B cell (primary cell): Measurements from ENCODE around the gene B3GALT6. TPM values are rescaled to one million over a fixed set of nuclear protein-coding genes. Genes with fewer than 3 reads are reported as not detected.

Source experiments
- ATAC-seq: fragments of 200-7000 bp; cut with Tn5 transposase; one replicate; pipeline ENCODE4 v1.10.0; 2021; ENCODE audit warnings: low read depth, mild to moderate bottlenecking, moderate number of reproducible peaks, moderate library complexity
- CTCF ChIA-PET: fragments of 350-600 bp; sonication (Branson Sonifier 250); formaldehyde crosslinking; loops from one replicate; lab custom pipeline; 2021; ENCODE audit warnings: antibody characterized with exemption, inconsistent platforms; lab: Charles Lee
- POLR2A ChIA-PET: fragments of 350-600 bp; sonication (Branson Sonifier 250); formaldehyde crosslinking; loops from one replicate; lab custom pipeline; 2021; ENCODE audit warnings: antibody characterized with exemption; lab: Charles Lee
- DNase-seq: peaks from one replicate; pipeline ENCODE4 v3.0.0; 2013
- H2AFZ ChIP-seq: 2 replicates; pipeline ENCODE4 v1.6.1; 2012; ENCODE audit warnings: mild to moderate bottlenecking, low read depth, low read length; ENCODE audit not compliant: insufficient read depth, poor library complexity, severe bottlenecking
- H3K27ac ChIP-seq, 2 donors: 1 replicate in 1 of 2; 2 replicates in 1 of 2; pipeline ENCODE4 v1.5.1; 2012 to 2013; ENCODE audit warnings: low read length in 2 of 2, mild to moderate bottlenecking in 2 of 2, moderate library complexity in 1 of 2
- H3K27me3 ChIP-seq, 4 experiments: fragments of 200-600 bp in 1 of 4; sonication (generic) in 1 of 4; replicated peaks in 1 of 4; 1 replicate in 2 of 4; 2 replicates in 2 of 4; pipeline versions ENCODE4 v1.6.1 to v1.7.0; 2013 to 2016; ENCODE audit warnings: low read length in 3 of 4, mild to moderate bottlenecking in 2 of 4, mixed read lengths in 1 of 4, moderate library complexity in 1 of 4; ENCODE audit not compliant: insufficient read depth in 4 of 4, control insufficient read depth in 3 of 4; ENCODE audit errors: control extremely low read depth in 1 of 4
- H3K36me3 ChIP-seq, 2 experiments: replicated peaks in 1 of 2; 1 replicate in 1 of 2; 2 replicates in 1 of 2; pipeline versions ENCODE4 v1.6.1 to v1.7.1; 2013; ENCODE audit warnings: low read length in 1 of 2; ENCODE audit not compliant: insufficient read depth in 2 of 2, control insufficient read depth in 1 of 2; ENCODE audit errors: control extremely low read depth in 1 of 2, extremely low read depth in 1 of 2
- H3K4me1 ChIP-seq, 2 donors: fragments of 200-600 bp in 1 of 2; sonication (generic) in 1 of 2; 1 replicate in 1 of 2; 2 replicates in 1 of 2; pipeline versions ENCODE4 v1.5.1 to v1.6.1; 2013 to 2017; ENCODE audit warnings: low read length in 2 of 2; ENCODE audit not compliant: control insufficient read depth in 2 of 2, insufficient read depth in 2 of 2
- H3K4me2 ChIP-seq: replicated peaks from 2 replicates; pipeline ENCODE3; 2012; ENCODE audit warnings: mild to moderate bottlenecking, low read depth, low read length; ENCODE audit not compliant: poor library complexity, severe bottlenecking
- H3K4me3 ChIP-seq, 5 experiments: fragments of 200-600 bp in 1 of 5; sonication (generic) in 1 of 5; 1 replicate in 3 of 5; 2 replicates in 2 of 5; pipeline versions ENCODE4 v1.5.1 to v1.7.0; 2011 to 2016; ENCODE audit warnings: low read length in 4 of 5, mild to moderate bottlenecking in 4 of 5, low read depth in 2 of 5, control low read depth in 1 of 5, moderate library complexity in 1 of 5; ENCODE audit not compliant: insufficient read depth in 1 of 5; ENCODE audit errors: control extremely low read depth in 1 of 5, extremely low read depth in 1 of 5
- H3K79me2 ChIP-seq: fragments of 200-600 bp; sonication (generic); one replicate; pipeline ENCODE4 v1.6.0; 2016; ENCODE audit warnings: low read length; ENCODE audit not compliant: control insufficient read depth, insufficient read depth
- H3K9ac ChIP-seq: fragments of 200-600 bp; sonication (generic); 2 replicates; pipeline ENCODE4 v1.6.1; 2017; ENCODE audit warnings: mild to moderate bottlenecking, low read length, moderate library complexity
- H3K9me3 ChIP-seq, 3 donors: one replicate each; pipeline versions ENCODE4 v1.6.1 to v1.7.1; 2013; ENCODE audit warnings: low read length in 2 of 3; ENCODE audit not compliant: control insufficient read depth in 2 of 3, insufficient read depth in 1 of 3; ENCODE audit errors: control extremely low read depth in 1 of 3
- H4K20me1 ChIP-seq: 2 replicates; pipeline ENCODE4 v1.6.0; 2012; ENCODE audit warnings: mild to moderate bottlenecking, low read length; ENCODE audit not compliant: insufficient read depth, control insufficient read depth, poor library complexity, severe bottlenecking
- H3K27ac Mint-ChIP-seq: one replicate; pipeline ENCODE4 v1.8.0; 2021; ENCODE audit warnings: mixed read lengths
- H3K27me3 Mint-ChIP-seq: one replicate; pipeline ENCODE4 v1.8.0; 2021; ENCODE audit warnings: mixed read lengths
- H3K4me1 Mint-ChIP-seq: one replicate; pipeline ENCODE4 v1.8.0; 2021; ENCODE audit warnings: mixed read lengths
- H3K4me3 Mint-ChIP-seq: one replicate; pipeline ENCODE4 v1.8.0; 2021; ENCODE audit warnings: mixed read lengths
- H3K9me3 Mint-ChIP-seq: one replicate; pipeline ENCODE4 v1.8.0; 2022; ENCODE audit warnings: mixed read lengths; ENCODE audit not compliant: insufficient read depth
- CTCF ChIP-seq: fragments of 200-600 bp; IDR thresholded peaks from one replicate; pipeline ENCODE4 v1.8.0; 2022; ENCODE audit warnings: antibody characterized with exemption, mild to moderate bottlenecking
- EZH2 ChIP-seq: IDR thresholded peaks from 2 replicates; pipeline ENCODE4 v1.6.1; 2012; ENCODE audit warnings: borderline replicate concordance, low read depth, mild to moderate bottlenecking, moderate library complexity, low read length; ENCODE audit not compliant: insufficient read depth, poor library complexity, severe bottlenecking
- WGBS: methylation state at CpG from one replicate; pipeline ENCODE4 v1.1.5; 2013; ENCODE audit warnings: missing lambda C conversion rate; ENCODE audit not compliant: insufficient coverage; 5-methylcytosine and 5-hydroxymethylcytosine counted together
- intact Hi-C: fragments of 100-400 bp; cut with micrococcal nuclease; formaldehyde crosslinking; loops from one replicate; pipeline ENCODE4 v1.10.0; 2022
- polyA plus RNA-seq: library from polyadenylated mRNA; depleted of rRNA; stranded (reverse); fragments of >200 nt; gene quantifications from 2 replicates; pipeline ENCODE4 v1.2.3, GENCODE V29; 2012
- total RNA-seq, 2 donors: library from RNA; stranded (reverse); fragments of 120-200 nt in 1 of 2; gene quantifications; 1 replicate in 1 of 2; 2 replicates in 1 of 2; pipeline versions ENCODE4 v1.2.3 to v1.2.4, GENCODE V29; 2013 to 2022

The B3GALT6 gene
- total and polyA plus RNA-seq, 2 donors (not counting 1 experiment from before 2014, with no cell fraction given): 5.9 to 21.0 TPM

GRCh38 chr1:1229770-1230169, 2.3 kb upstream of the B3GALT6 start:
- H3K9me3 Mint-ChIP-seq: no peaks in the 10 kb centered on the region
- Histone ChIP-seq H3K36me3 (peaks cover 0 to 41% of the 10 kb centered on the region in 2 experiments), H3K9ac (no peak overlapping the region), H3K27ac (no peak overlapping the region), H3K4me2 (peak overlapping the region; percentile 92), H3K4me1 (peaks cover 25 to 30% of the 10 kb centered on the region in 2 donors), H3K4me3 (no peak overlapping the region), H3K79me2 (peaks cover 92% of the 10 kb centered on the region), H3K27me3 (no peaks in the 10 kb centered on the region), H3K9me3 (no peaks in the 10 kb centered on the region), H2AFZ (no peak overlapping the region), H4K20me1 (peaks cover 87% of the 10 kb centered on the region)
- ATAC-seq (no peak), DNase-seq (no peak)
- CTCF ChIA-PET: no interaction called here
- intact Hi-C loops: loop anchor here (5.0 to 10.0 kb wide), 2 partner anchors 78 to 195 kb away; partner anchors contain the start of genes ACAP3 and PUSL1
- peak overlapping the region; percentile 59 for H3K4me3 Mint-ChIP-seq
- no peaks in the 10 kb centered on the region for H3K27me3 Mint-ChIP-seq
- TF ChIP-seq EZH2 (no peak), CTCF (no peak)
- H3K4me1 Mint-ChIP-seq: peaks cover 36% of the 10 kb centered on the region
- H3K27ac Mint-ChIP-seq: no peak overlapping the region
- POLR2A ChIA-PET: interaction anchor here (0.6 kb wide), 1 partner anchor 93 kb away, joined by 3 read pairs; no protein-coding TSS in a partner anchor
- 92% methylated on average over 19 of the region's 19 CpGs for WGBS

DNA sequence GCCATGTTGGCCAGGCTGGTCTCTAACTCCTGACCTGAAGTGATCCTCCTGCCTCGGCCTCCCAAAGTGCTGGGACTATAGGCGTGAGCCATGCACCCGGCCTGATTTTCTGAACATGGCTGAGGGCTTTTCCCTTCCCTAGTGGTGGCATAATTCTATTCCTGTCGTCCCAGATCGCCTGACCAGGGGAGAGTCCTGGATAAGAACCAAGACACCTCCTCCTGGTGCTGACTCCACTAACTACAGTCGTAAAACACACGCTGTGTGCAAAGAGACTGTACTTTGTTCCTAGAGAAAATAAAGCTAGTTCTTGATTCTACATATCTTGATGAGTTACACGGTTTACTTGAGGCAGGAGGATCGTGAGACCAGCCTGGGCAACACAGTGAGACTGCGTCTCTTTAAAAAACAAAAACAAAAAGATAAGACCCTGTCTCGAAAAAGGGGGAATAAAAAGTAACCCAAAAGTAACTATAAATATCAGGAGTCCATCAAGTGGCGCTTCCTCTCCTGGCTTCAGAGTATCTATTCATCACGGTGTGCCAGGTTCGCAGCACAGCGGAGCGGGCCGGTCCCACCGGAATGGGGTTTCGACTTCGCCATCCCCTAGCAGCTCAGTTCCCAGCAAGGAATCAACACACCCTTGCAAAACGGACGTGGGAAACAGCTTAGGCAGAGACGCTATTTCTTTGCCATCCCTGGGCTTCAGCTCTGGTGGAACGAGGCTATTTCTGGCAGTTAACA, 1.2 kb upstream of the B3GALT6 start:
- TF ChIP-seq EZH2: no peak
- TF ChIP-seq CTCF: no peak
- peak overlapping the region; percentile 92 for H3K4me2 ChIP-seq
- peak overlapping the region; percentile 81 for H3K27ac Mint-ChIP-seq
- CTCF ChIA-PET: interaction anchor here (0.6 to 2.3 kb wide), 6 partner anchors 20 to 554 kb away, joined by 3 to 18 read pairs (median 4); no protein-coding TSS in a partner anchor
- peak overlapping the region; percentile 96 for H3K9ac ChIP-seq
- ATAC-seq (no peak), DNase-seq (no peak)
- H3K4me3 ChIP-seq: peak overlapping the region; percentile 86 to 98 (median 90)
- H3K36me3 ChIP-seq: peaks cover 0 to 33% of the 10 kb centered on the region in 2 experiments
- 7% methylated on average over 15 of the region's 24 CpGs for whole genome bisulfite sequencing
- peaks cover 33% of the 10 kb centered on the region for H3K4me1 Mint-ChIP-seq
- H3K9me3 ChIP-seq: no peaks in the 10 kb centered on the region
- intact Hi-C loops: loop anchor here (5.0 to 10.0 kb wide), 2 partner anchors 76 to 196 kb away; partner anchors contain the start of genes ACAP3 and PUSL1
- H3K27me3 ChIP-seq: no peaks in the 10 kb centered on the region
- H3K9me3 Mint-ChIP-seq: no peaks in the 10 kb centered on the region
- peak overlapping the region; percentile 93 for H3K4me3 Mint-ChIP-seq
- H2AFZ ChIP-seq: peak overlapping the region; percentile 86
- peaks cover 81% of the 10 kb centered on the region for H3K79me2 ChIP-seq
- peaks cover 25 to 30% of the 10 kb centered on the region in 2 donors for H3K4me1 ChIP-seq
- POLR2A ChIA-PET: interaction anchor here (0.7 to 0.9 kb wide), 2 partner anchors 93 to 108 kb away, joined by 3 read pairs; no protein-coding TSS in a partner anchor
- H4K20me1 ChIP-seq: peaks cover 76% of the 10 kb centered on the region
- H3K27me3 Mint-ChIP-seq: no peaks in the 10 kb centered on the region
- H3K27ac ChIP-seq: peak overlapping the region; percentile 29 to 91
